MG63 (cell line): Measurements from ENCODE around the gene MDH2. TPM values are rescaled to one million over a fixed set of nuclear protein-coding genes. Genes with fewer than 3 reads are reported as not detected.

Experiments used
- total RNA-seq: library from RNA; depleted of rRNA; stranded (reverse); fragments of >200 nt; shearing (Covaris generic); gene quantifications from 2 replicates; pipeline ENCODE4 v1.2.3, GENCODE V29; 2014; ENCODE audit warnings: low replicate concordance; rRNA removed

The MDH2 gene
- total RNA-seq, 1 experiment from 2014 or later: 140 TPM

Other genes starting within 250 kb of the MDH2 start
- not detected in 2 replicates for gene CCL24, start 234.3 kb upstream of the MDH2 start, total RNA-seq
- gene RHBDD2, start 169.1 kb upstream of the MDH2 start, total RNA-seq: 11.8 and 12.8 TPM in 2 replicates
- 13.7 and 23.3 TPM in 2 replicates for gene POR, start 133.0 kb upstream of the MDH2 start, total RNA-seq
- gene TMEM120A, start 53.5 kb upstream of the MDH2 start, total RNA-seq: 12.4 and 23.8 TPM in 2 replicates
- gene STYXL1, start 106 bp upstream of the MDH2 start, total RNA-seq: 47.9 and 50.2 TPM in 2 replicates
- 1.2 and 1.4 TPM in 2 replicates for gene SRRM3, start 153.8 kb downstream of the MDH2 start, total RNA-seq